SHP77 (cell line): ENCODE results near the gene RAD51D.
A peak's percentile ranks its signal among the peaks of the same experiment; 100 is the strongest.
"Not testable (repeated sequence)": the region's sequence is repeated elsewhere in the genome, so short reads cannot be mapped to it uniquely, and the experiment has no call there.

Experiments
- DNase-seq, 2 experiments: peaks; one replicate each; lab custom pipeline; 2025; lab: John Stamatoyannopoulos, UW

The RAD51D gene

DNA sequence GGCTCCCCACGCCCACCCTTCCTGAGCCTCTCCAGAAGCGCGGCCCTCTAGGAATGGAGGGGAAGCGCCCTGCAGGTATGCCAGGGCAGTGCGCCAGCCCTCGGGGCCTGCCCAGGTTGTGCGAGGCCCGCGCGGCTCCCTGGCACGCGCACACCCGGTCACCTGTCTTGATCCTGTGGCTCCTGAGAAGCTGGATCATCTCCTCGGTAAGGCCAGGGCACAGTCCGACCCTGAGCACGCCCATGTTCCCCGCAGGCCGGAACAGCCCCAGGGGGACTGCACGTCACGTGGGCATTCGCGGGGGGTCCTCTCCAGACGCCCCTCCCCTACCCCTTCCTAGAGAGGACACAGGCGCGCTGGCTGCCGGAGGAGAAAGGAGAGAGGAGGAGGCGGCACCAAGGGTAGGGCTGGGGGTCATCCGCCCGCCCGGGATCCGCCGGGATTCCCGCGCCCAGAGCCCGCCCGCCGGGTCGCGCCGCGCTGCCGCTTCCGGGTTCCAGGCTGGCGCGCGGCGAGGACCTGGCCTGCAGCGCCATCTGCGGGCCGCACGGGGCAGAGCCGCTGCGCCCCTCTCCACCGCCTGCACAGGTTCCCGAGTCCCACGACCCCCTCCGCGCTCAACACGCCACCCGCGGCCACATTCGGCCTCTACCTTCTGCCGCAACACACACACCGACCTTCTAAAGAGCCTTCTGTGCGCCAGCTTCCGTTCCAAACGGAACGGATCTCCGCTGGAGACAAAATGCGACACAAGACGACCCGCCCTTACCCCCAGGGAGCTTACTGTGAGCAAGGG lies at the start of gene RAD51D:
TSS of gene RAD51D (minus strand) at position 491 of the 796 bp plus-strand sequence. CDS start at position 244, 247 bp downstream.
- peak; percentile 63 to 91 for DNase-seq

DNA sequence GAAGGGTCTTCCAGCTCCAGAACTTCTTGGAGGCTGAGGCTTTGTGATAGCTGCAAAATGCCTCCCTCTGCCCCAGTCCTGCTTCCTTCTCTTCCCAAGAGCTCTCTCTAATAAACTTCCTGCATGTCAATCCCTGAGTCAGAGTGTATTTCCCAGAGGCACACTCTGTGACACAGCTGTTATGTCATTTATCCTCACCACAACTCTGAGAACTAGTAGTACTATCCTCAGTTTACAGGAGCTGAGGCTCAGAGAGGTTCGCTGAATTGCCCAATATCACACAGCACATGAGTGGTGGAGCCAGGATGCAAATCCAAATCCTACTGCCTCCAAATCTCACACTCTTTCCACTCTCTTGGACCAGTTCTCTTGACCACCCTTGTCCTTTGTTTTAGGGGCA lies 48.0 kb upstream of the RAD51D start:
- no peak for DNase-seq

DNA sequence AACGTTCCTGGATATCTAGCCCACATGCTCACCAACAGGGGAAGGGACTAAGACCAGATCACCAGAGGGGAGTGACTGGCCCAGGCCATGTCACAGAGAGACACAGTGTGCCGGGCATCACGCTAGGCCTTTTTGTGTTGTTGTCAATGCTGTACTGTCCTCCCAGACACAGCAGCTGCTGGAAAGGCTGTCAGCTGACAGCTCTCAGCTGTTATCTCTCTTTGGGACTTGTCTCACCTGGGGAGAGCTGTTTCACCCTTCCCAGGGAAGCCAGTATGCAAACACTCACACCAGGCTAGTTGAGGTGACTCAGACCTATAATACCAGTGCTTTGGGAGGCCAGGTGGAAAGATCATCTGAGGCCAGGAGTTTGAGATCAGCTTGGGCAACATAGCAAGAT lies 47.4 kb upstream of the RAD51D start:
- DNase-seq = no peak

DNA sequence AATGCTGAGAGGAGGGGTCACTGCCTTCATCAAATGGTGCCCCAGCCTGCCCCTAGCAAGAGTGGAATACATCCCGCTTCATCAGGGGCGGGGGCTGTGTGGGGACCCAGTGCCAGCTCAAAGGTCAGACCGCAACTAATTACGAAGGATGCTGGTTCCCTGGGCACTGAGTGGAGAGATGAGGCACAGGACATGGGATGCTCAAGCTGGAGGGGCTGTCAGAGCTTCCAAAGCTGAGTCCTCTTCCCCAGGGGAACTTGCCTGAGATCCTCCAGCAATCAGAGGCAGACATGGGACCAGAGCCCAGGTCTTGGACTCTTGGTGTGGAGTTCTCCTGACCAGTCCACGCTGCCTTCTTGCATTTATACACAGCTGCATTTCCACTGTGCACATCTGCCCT lies 46.9 kb upstream of the RAD51D start:
- DNase-seq = no peak

DNA sequence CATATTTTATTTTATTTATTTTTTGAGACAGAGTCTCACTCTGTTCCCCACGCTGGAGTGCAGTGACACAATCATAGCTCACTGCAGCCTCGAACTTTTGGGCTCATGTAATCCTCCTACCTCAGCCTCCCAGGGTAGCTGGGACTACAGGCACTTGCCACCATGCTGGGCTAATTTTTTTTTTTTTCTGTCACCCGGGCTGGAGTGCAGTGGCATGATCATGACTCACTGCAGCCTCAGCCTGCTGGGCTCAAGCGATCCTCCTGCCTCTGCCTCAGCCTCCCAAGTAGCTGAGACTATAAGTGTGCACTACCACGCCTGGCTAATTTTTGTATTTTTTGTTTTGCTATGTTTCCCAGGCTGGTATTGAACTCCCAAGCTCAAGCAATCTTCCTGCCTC lies 45.1 kb upstream of the RAD51D start:
- DNase-seq = no peak

DNA sequence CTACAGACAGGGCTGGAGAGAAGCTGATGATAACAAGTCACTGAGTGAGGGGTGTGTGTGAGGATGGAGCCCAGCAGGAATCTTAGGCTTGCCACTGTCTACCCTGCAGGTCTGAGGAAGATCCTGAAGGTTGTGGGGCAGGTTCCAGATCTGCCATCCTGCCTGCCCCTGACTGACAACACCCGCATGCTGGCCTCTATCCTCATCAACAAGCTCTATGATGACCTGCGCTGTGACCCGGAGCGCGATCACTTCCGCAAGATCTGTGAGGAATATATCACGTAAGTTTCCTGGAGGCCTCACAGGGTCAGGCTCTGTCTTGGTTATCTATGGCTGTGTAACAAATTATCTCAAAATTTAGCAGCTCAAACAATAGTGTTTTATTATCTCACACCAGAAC lies 44.2 kb upstream of the RAD51D start:
- DNase-seq = no peak

DNA sequence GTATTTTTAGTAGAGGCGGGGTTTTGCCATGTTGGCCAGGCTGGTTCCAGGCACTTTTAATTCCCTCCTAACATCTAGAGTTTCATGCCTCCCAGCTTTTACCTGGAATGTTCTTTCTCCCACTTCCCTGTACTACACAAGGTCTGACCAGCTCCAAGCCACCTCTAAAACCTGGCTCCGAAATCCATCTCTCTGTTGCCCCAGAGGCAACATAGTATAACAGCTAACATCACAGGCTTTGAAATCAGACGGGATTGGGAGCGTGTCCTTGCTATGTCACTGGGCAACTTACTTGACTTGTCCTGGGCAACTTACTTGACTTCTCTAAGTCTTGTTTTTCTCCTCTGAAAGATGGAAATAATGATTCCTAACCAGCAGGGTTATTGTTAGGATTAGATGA lies 43.1 kb upstream of the RAD51D start:
- no peak for DNase-seq

DNA sequence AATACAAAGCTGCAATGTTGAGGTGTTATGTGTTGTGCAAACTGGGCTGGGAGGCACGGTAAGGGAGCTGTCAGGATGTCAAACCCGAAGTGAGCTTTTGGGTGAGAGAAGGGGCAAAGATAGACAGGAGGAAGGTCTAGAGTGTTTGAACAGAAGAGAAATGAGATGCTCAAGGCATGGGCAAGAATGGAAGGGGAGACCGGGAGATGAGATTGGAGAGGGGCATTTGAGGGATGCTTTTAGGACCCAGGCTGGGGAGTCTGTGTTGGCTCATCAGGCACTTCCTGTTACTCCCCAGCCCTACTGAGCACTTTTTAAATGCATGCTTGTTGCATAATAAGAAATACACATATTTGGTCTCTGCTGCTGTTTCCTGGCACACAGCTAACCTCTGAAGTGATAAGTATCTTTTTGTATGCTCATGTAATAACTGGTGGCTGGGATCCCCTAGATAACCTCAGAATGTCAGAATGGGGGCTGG lies 41.7 kb upstream of the RAD51D start:
- DNase-seq = no peak

DNA sequence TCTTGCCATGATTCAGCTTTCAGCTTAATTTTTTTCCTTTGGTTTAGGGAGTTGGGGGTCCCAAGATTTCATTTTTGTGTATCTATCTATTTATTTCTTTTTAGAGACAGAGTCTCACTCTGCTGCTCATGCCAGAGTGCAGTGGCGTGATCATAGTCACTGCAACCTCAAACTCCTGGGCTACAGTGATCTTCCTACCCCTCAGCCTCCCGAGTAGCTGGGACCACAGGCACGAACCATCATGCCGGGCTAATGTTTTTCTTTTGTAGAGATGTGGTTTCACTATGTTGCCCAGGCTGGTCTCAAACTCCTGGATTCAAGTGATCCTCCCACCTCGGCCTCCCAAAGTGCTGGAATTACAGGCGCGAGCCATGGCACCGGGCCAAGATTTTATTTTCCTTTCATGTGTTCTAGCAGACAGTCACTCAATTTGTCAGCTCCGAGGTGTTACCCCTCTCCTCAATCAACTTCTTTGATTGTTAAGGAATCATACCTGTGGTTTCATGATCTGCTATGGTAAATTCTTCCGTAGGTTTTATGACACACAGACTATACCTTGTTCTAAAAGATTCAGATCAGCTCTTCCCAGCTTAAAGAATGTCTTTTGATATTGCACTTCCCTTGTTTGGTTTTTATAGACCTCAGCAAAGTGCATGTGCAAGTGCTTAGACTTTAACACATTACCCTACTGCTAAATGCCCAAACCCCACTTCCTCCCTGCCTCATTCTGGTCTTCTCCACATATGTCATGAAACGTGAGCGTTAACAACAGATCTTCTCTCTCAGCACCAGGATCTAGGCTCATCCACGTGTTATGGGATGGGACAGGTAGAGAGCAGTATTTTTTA lies 40.9 kb upstream of the RAD51D start:
- no peak for DNase-seq

DNA sequence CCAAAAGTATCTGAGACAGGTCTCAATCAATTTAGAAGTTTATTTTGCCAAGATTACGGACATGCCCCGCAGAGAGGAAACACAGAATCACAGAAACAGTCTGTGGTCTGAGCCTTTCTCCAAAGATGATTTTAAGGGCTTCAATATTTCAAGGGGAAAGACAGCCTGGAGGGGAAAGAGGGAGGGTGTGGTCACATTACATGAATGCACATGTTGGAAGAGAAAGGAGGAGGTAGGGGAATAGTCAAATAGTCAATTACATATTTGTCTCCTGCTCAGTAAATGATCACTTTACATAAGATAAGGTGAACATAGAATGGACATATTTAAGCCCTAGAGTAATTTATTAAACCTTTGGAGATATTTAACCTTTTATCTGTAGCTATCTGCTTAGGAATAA lies 40.3 kb upstream of the RAD51D start:
- DNase-seq = no peak

DNA sequence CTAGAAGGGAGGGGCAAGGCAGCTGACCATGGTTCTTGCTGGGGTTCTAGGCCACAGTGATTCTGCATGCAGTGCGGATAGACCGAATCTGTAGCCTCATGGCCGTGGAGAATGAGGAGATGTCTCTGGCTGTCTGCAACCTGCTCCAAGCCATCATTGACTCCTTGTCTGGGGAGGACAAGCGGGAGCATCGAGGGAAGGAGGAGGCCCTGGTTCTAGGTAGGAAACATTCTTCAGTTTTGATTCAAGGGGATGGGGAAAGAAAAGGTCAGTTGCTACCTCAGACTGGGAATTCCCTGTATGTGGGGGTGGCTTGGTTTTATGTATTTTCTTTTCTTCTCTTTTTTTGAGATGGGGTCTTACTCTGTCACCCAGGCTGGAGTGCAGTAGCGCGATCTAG lies 35.6 kb upstream of the RAD51D start:
- DNase-seq = no peak

DNA sequence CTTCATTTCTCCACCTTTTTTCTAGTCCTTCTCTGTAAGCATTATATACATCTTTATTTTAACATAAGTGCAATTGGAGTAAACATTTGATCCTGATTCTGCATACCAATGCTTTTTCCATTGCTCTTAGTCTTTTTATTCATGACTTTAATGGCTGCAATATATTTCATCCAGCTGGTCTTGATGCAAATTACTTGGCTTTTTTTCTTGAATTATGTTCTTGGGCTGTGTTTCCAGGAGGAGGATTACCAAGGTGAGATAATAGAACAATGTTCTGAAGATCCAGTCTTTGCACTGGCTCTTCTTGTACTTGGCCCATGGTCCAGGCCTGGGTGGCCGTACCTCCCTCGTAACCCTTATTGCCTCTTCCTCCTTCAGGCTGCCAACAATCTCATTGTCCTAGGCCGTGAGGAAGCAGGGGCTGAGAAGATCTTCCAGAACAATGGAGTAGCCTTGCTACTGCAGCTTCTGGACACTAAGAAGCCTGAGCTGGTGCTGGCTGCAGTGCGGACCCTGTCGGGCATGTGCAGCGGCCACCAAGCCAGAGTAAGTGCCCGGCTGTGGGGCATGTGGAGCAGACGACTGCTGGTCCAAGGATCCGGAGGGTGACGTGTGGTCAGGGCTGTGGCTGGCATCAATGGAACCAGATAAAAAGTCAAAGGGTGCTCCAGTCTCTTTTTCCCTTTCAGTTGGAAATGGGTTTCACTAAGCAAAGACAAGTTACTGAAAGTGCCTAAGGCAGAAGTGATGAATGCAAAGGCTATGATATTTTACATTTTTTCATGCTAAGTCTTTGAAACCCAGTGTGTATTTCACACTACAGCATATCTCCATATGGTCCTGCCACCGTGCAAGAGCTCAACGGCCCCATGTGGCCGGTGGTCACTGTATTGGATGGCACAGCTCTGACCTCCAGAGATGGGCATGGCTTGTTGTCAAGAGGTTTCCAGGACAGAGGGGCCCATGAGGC lies 34.8 kb upstream of the RAD51D start:
- DNase-seq = no peak

DNA sequence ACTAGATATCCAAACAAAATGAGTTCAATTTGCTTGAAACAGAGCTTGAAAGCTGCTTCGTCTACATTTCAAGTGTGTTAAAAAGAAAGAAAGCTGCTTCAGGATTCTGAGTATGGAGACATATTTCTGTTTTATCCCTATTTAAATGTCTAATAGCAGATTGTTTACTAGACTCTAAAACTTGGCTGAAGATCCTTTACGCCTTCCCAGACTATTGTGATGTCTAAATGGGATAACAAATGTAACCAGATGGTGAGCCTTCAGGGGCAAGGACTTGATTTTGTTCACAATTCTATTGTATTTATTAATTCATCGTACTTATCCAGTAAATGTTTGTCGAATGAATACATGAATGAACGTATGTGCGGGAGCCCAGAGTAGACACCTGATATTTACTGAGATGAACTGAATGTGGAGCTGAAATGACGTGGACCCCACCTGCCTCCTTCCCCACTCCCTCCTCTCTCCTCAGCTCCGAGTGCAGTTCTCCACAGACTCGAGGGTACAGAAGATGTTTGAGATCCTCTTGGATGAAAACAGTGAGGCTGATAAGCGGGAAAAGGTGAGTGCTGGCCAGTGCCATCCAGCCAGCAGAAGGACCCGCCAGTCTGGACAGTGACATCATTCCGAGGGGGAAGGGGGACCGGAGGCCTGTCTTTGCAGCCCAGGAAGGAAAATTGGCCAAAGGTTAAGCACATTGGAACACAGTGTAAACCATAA lies 32.9 kb upstream of the RAD51D start:
- no peak for DNase-seq

DNA sequence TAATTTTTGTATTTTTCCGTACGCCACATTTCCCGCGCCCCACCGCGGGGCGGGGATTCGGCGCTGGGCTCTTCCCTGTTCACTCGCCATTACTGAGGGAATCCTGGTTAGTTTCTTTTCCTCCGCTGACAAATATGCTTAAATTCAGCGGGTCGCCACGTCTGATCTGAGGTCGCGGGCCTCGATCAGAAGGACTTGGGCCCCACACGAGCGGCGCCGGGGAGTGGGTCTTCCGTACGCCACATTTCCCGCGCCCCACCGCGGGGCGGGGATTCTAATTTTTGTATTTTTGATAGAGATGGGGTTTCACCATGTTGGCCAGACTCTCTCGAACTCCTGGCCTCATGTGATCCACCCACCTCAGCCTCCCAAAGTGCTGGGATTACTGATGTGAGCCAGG lies 31.4 kb upstream of the RAD51D start:
- not testable (repeated sequence) for DNase-seq

DNA sequence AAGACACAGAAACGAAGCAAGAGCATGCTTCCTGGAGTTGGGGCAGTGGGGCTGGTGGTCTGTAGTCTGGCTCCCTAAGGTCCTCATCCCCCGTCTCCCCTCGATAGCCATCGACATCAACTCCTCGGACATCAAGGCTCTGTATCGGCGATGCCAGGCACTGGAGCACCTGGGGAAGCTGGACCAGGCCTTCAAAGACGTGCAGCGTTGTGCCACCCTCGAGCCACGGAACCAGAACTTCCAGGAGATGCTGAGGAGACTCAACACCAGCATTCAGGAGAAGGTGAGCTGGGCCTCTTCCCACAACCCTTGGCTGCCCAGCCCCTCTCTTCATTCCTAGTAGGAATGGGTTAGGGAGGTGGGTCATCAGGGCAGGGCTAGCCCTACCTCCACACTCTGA lies 30.3 kb upstream of the RAD51D start:
- DNase-seq = no peak

DNA sequence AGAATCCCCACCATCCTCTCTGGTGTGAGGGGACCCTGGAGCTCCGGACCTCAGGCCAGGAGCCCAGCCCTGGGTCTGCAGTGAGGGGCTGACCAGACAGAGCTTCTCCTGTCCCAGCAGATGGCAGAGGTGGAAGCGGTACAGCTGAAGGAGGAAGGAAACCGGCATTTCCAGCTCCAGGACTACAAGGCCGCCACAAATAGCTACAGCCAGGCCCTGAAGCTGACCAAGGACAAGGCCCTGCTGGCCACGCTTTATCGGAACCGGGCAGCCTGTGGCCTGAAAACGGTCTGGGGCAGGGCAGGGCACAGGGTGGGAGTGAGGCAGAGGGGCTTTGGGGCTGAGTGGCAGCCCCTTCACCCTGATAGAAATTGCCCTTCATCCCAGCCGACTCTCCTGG lies 28.5 kb upstream of the RAD51D start:
- DNase-seq = no peak

DNA sequence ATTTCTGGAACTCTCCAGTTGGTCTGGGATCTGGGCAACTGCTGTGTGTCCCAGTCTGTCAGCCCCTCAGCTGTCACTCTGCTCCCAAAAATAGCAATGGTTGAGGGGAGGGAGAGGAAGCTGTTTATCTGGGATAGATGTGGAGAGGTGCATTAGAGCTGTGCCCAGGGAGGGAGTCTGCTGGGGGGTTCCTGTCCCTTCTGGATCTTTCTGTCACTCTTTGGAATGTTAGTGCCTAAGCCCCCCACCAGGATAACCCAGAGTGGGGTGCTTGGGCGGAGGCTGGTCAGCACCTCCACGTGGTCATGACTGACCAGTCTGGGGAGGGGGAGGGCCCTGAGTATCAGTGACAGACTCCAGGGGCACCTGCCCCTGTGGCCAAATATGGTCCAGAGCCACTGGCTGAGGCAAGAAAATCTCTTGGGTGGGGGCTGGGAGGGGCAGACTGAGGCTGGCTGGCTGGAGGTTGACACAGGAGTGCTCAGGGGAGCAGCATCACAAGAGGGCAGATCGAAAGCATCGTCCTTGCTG lies 27.8 kb upstream of the RAD51D start, which contains the start of gene UNC45B:
TSS of gene UNC45B (plus strand) at position 443 of the 531 bp plus-strand sequence. CDS start 447 bp downstream, outside the sequence.
- DNase-seq = no peak

DNA sequence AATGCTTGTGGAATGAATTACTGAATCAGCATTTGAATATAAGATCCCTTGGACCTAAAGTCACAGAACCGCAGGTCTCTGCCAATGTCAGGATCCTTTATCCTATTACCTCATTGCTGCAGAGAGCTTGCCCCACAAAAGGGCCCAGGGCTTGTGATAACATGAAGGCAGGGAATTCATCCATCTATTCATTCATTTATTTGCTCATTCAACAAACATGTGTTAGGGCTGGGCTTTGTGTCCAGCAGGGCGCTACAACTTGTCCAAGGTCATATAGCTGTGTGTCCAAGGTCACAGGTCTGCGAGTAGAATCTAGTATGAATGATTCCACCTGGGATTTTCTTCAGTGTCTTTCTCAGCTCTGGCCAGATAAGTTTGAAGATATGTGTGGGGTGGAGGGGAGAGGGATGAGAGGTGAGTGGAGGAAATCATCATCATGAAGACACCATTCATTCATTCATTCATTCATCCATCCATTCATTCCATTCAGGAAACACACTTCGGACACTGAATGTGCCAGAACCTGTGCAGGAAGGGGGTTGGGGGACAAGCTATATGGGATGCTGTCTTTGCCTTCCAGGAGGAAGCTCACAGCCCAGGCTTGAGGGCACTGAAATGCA lies 26.7 kb upstream of the RAD51D start:
- no peak for DNase-seq

DNA sequence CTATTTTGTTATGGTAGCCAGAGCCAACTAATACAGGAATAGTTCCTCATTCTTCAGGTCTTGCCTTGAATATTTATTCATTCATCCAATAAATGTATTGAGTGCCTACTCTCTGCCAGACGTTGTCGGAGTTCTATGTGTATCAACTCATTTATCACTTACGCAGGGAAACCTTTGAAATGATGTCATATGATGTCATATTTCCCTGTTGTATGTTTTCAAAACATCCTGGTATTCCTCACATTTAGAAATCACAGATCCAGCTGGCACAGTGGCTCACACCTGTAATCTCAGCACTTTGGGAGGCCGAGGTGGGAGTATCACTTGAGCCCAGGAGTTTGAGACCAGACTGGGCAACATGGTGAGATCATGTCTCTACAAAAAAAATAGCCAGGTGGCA lies 25.2 kb upstream of the RAD51D start:
- DNase-seq = no peak

DNA sequence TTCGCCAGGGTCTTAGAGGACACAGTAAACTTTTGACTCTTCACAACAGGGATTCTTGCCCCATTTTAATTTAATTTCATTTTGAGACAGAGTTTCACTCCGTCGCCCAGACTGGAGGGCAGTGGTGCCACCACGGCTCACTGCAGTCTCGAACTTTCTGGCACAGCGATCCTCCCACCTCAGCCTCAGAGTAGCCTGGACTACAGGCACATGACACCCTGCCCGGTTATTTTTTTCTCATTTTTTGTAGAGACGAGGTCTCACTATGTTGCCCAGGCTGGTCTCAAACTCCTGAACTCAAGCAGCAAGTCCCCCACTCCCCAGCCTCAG lies 22.8 kb upstream of the RAD51D start:
- DNase-seq = no peak
